Activated B cell treated with CpG ODN at 0.5 μM for 24 hours (primary cell): ENCODE data around the gene PLXNC1. TPM values are rescaled to one million over a fixed set of nuclear protein-coding genes. Genes with fewer than 3 reads are reported as not detected.

Experiments
- ATAC-seq: fragments of 200-7000 bp; cut with Tn5 transposase; one replicate; pipeline ENCODE4 v1.10.0; 2021; ENCODE audit warnings: low read depth, mild to moderate bottlenecking, moderate library complexity
- CTCF ChIA-PET: fragments of 350-600 bp; sonication (Branson Sonifier 250); formaldehyde crosslinking; loops from one replicate; lab custom pipeline; 2021; ENCODE audit warnings: antibody characterized with exemption; lab: Charles Lee
- POLR2A ChIA-PET: fragments of 350-600 bp; sonication (Branson Sonifier 250); formaldehyde crosslinking; loops from one replicate; lab custom pipeline; 2021; ENCODE audit warnings: antibody characterized with exemption; lab: Charles Lee
- DNase-seq: peaks from one replicate; pipeline ENCODE4 v3.0.0; 2022
- H3K27ac Mint-ChIP-seq: one replicate; pipeline ENCODE4 v1.8.0; 2020; ENCODE audit warnings: mixed read lengths
- H3K27me3 Mint-ChIP-seq: one replicate; pipeline ENCODE4 v1.8.0; 2021; ENCODE audit warnings: mixed read lengths
- H3K36me3 Mint-ChIP-seq: one replicate; pipeline ENCODE4 v1.8.0; 2021; ENCODE audit warnings: low read depth, mixed read lengths
- H3K4me1 Mint-ChIP-seq: one replicate; pipeline ENCODE4 v1.8.0; 2021; ENCODE audit warnings: mixed read lengths
- H3K4me3 Mint-ChIP-seq: one replicate; pipeline ENCODE4 v1.8.0; 2020; ENCODE audit warnings: mild to moderate bottlenecking, mixed read lengths
- H3K9me3 Mint-ChIP-seq: one replicate; pipeline ENCODE4 v1.8.0; 2020; ENCODE audit warnings: mixed read lengths
- intact Hi-C: fragments of 100-400 bp; cut with micrococcal nuclease; formaldehyde crosslinking; loops from one replicate; pipeline ENCODE4 v1.15.1; 2024
- total RNA-seq: library from RNA; stranded (reverse); gene quantifications from 2 replicates; pipeline ENCODE4 v1.2.3, GENCODE V29; 2022
- TF ChIP-seq, protein P1 (sequence below): fragments of 200-600 bp; IDR thresholded peaks from one replicate; pipeline ENCODE4 v1.8.0; 2022; ENCODE audit warnings: antibody characterized with exemption, mild to moderate bottlenecking

Gene PLXNC1
- total RNA-seq, 1 donor from 2014 or later = 30.9 TPM

DNA sequence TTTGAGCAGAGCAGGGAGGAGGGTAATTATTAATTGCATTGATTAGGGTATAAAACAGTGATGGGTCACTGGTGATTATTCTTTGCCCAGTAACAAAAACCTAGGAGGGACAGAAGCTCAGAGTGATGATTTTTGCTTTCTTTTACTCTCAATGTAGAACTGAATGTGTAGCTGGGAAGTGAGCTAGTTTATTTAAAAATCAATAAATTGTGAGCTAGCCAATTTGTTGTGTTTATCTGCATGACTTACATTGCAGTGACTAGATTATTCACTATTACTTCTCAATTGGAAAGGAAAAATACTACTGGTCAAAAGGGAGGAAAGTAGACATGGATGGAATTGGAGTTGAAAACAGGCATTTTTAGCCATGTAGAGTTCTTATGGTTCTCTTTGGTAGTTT, 107.1 kb downstream of the PLXNC1 start:
- no peak for DNase-seq
- Mint-ChIP-seq H3K4me3 (no peak overlapping the region), H3K36me3 (peaks cover 54% of the 10 kb centered on the region), H3K27me3 (no peaks in the 10 kb centered on the region), H3K4me1 (peaks cover 17% of the 10 kb centered on the region), H3K9me3 (no peaks in the 10 kb centered on the region), H3K27ac (no peak overlapping the region)
- CTCF ChIA-PET = no interaction called here
- intact Hi-C loops = no loop called here
- TF ChIP-seq, protein P1, sequence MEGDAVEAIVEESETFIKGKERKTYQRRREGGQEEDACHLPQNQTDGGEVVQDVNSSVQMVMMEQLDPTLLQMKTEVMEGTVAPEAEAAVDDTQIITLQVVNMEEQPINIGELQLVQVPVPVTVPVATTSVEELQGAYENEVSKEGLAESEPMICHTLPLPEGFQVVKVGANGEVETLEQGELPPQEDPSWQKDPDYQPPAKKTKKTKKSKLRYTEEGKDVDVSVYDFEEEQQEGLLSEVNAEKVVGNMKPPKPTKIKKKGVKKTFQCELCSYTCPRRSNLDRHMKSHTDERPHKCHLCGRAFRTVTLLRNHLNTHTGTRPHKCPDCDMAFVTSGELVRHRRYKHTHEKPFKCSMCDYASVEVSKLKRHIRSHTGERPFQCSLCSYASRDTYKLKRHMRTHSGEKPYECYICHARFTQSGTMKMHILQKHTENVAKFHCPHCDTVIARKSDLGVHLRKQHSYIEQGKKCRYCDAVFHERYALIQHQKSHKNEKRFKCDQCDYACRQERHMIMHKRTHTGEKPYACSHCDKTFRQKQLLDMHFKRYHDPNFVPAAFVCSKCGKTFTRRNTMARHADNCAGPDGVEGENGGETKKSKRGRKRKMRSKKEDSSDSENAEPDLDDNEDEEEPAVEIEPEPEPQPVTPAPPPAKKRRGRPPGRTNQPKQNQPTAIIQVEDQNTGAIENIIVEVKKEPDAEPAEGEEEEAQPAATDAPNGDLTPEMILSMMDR = no peak
- ATAC-seq = no peak
- POLR2A ChIA-PET = no interaction called here

DNA sequence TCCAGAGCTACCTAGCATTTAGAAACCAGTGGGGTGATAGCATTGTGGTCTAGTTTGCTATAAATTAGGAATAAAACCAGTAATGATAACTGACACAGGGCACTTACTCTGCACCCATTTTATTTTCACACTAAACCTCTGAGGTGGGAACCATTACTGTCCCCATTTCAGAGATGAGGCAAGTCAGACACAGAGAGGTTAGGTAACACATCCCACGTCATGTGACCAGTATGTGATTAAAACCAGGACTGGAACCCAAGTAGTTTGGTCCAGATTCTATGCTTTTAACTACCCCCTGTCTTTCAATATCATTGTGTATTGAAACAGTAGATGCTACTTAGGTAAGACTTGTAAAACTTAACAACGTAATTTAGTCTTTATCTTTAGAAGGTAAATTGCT, 110.2 kb downstream of the PLXNC1 start:
- TF ChIP-seq, protein P1 = no peak
- Mint-ChIP-seq H3K27me3 (no peaks in the 10 kb centered on the region), H3K36me3 (peaks cover 47% of the 10 kb centered on the region), H3K4me1 (peaks cover 39% of the 10 kb centered on the region), H3K9me3 (no peaks in the 10 kb centered on the region), H3K27ac (peak overlapping the region; percentile 42), H3K4me3 (no peak overlapping the region)
- no peak for DNase-seq
- CTCF ChIA-PET = no interaction called here
- ATAC-seq = no peak
- POLR2A ChIA-PET = interaction anchor here (0.6 to 2.0 kb wide), 3 partner anchors 10 to 111 kb away, joined by 3 to 9 read pairs (median 4); no protein-coding TSS in a partner anchor
- intact Hi-C loops = no loop called here

DNA sequence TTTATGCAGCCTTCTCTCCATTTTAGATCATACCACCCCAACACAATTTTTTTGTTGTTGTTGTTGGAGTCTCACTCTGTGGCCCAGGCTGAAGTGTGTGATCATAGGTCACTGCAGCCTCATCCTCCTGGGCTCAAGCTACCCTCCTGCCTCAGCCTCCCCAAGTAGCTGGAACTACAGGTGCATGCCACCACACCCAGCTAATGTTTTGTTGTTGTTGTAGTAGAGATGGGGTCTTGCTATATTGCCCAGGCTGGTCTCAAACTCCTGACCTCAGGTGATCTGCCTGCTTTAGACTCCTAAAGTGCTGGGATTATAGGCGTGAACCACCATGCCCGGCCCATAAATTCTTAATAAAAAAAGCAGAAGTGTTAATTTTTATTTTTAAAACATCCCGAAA, 111.6 kb downstream of the PLXNC1 start:
- ATAC-seq (no peak), DNase-seq (no peak)
- POLR2A ChIA-PET = interaction anchor here (1.0 kb wide), 1 partner anchor 52 kb away, joined by 7 read pairs; no protein-coding TSS in a partner anchor
- H3K36me3 Mint-ChIP-seq = peaks cover 43% of the 10 kb centered on the region
- intact Hi-C loops = loop anchor here (10.0 kb wide), 2 partner anchors 585 to 685 kb away; partner anchors contain the start of genes CRADD and SOCS2
- H3K27ac Mint-ChIP-seq = no peak overlapping the region
- no peaks in the 10 kb centered on the region for H3K27me3 Mint-ChIP-seq
- H3K9me3 Mint-ChIP-seq = no peaks in the 10 kb centered on the region
- peaks cover 50% of the 10 kb centered on the region for H3K4me1 Mint-ChIP-seq
- CTCF ChIA-PET = no interaction called here
- H3K4me3 Mint-ChIP-seq = no peak overlapping the region
- TF ChIP-seq, protein P1 = no peak

DNA sequence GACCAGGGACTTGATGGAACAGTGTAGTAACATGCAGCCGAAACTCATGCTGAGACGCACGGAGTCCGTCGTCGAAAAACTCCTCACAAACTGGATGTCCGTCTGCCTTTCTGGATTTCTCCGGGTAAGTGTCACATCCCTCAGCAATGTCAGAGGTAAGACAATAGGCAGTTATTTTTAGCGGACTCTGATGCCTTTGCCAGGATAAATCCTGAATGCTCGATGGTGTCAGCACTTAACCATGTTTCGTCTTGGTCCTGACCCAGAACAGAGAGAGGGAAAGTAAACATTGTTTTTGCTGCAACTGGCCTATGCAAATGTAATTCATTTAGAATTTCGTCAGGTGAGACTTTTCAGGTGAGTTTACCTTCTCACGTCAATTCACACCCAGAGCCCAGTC, 112.3 kb downstream of the PLXNC1 start:
- Mint-ChIP-seq H3K4me3 (no peak overlapping the region), H3K4me1 (peaks cover 57% of the 10 kb centered on the region), H3K36me3 (peaks cover 43% of the 10 kb centered on the region), H3K9me3 (no peaks in the 10 kb centered on the region), H3K27ac (no peak overlapping the region), H3K27me3 (no peaks in the 10 kb centered on the region)
- TF ChIP-seq, protein P1 = no peak
- no peak for ATAC-seq
- CTCF ChIA-PET = no interaction called here
- intact Hi-C loops = loop anchor here (10.0 kb wide), 2 partner anchors 586 to 686 kb away; partner anchors contain the start of genes CRADD and SOCS2
- no peak for DNase-seq
- POLR2A ChIA-PET = interaction anchor here (1.0 kb wide), 1 partner anchor 53 kb away, joined by 7 read pairs; no protein-coding TSS in a partner anchor

DNA sequence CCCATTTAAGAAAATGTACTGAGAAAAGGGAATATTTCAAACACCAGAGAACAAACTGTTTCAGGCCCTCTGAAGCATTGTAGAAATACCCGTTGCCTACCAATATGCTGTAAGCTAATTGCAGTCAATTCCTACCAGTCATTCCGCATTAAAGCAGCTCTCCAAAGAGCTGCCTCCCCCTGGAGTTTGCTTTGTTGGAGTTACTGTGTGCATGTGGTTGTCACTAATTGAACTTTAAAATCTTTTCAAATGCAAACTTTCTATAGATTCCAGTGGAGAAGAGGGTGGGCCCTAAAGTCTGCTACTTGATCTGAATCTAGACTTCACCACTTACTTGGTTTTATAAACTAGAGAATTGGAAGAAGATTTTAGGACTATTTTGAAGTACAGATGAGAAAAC, 112.7 kb downstream of the PLXNC1 start:
- DNase-seq (no peak), ATAC-seq (no peak)
- intact Hi-C loops = loop anchor here (10.0 kb wide), 2 partner anchors 586 to 686 kb away; partner anchors contain the start of genes CRADD and SOCS2
- Mint-ChIP-seq H3K36me3 (peaks cover 43% of the 10 kb centered on the region), H3K27me3 (no peaks in the 10 kb centered on the region), H3K4me3 (no peak overlapping the region), H3K9me3 (no peaks in the 10 kb centered on the region), H3K27ac (peak overlapping the region; percentile 99), H3K4me1 (peaks cover 61% of the 10 kb centered on the region)
- TF ChIP-seq, protein P1 = no peak
- ChIA-PET CTCF (no interaction called here), POLR2A (no interaction called here)
